HG02678 (cell line): ENCODE results near the gene SMIM10L2A.
A peak's percentile ranks its signal among the peaks of the same experiment; 100 is the strongest.
"Not testable (repeated sequence)": the region's sequence is repeated elsewhere in the genome, so short reads cannot be mapped to it uniquely, and the experiment has no call there.

ENCODE experiments used
- ATAC-seq: cut with Tn5 transposase; IDR thresholded peaks from one replicate; pipeline ENCODE4 v1.9.1; 2021; ENCODE audit warnings: mild to moderate bottlenecking, moderate library complexity; ENCODE audit not compliant: unreplicated experiment

SMIM10L2A gene

DNA sequence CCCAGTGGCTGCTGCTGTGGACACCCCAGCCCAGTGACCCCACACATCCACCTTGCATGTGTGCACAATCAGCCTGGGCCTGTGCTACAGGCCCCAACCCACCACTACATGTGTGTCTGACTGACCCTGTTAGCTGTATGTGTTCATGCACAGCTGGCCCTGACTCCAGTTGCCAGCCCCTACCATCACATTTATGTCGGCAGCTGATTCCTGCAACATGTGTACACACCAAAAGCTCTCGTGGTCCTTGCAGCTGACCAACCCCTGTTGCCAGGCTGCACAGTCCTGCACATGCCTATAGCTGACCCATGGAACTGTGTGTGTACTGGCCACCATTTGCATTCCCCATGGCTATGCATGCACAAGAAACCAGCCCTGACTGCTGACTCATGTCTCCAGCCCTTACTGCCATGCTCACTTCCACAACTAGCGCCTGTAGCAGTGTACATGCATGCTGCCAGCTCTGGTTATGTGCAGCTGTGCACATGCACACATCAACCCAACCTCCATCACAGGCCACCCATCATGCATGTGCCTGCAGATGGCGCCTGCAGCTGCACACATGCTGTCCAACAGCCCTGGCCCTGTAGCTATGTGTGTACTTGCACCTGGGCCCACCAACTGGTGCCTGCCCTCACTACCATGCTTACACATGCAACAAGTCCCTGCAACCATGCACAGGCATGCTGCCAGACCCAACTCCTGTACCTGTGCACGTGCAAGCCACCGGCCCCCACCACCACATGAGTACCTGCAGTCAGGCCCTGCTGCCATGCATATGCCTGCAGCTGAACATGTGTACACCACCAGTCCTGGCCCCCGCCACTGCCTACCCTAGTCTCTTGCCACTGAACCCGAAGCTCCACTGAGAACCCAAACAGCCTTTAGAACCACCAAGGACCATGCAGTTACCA lies 28.1 kb downstream of the SMIM10L2A start:
- no peak for ATAC-seq

DNA sequence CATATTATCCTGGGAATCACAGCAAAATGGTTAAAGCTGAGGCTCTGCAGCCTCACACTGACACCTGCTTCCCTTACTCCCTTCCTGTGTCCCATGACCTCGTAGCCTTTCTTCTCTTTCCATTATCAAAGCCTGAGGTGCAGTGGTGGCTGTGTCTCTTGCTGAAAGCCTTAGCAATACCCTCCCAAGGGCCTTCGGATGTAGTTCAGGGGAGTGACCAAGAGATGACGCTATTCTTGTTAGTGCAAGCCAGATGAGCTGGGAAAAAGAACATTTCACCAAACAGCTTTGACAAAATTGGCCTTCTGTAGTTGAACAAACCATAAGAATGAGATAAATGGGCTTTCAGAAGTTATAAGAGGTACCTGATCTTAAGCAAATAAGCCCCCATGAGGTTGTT lies 31.6 kb downstream of the SMIM10L2A start:
- ATAC-seq = no peak

DNA sequence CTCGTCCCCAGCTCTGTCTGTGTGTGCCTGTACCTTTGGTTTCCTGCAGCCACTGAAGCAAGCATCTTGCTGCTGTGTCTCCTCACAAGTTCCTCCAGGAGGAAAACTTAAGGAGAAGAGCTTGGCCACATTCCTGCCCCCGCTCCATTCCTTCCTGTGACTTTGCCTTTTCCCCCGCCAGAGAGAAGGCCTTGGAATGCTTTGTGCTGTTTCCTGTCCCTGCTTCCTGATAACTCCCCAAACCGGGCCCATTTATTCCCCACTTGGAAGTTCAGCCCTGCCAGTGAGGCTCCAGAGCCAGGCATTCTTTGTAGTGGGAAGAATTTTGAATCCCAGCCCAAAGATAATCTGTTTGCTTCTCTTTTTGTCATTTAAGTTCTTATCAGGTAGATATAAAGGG lies 33.1 kb downstream of the SMIM10L2A start:
- no peak for ATAC-seq

DNA sequence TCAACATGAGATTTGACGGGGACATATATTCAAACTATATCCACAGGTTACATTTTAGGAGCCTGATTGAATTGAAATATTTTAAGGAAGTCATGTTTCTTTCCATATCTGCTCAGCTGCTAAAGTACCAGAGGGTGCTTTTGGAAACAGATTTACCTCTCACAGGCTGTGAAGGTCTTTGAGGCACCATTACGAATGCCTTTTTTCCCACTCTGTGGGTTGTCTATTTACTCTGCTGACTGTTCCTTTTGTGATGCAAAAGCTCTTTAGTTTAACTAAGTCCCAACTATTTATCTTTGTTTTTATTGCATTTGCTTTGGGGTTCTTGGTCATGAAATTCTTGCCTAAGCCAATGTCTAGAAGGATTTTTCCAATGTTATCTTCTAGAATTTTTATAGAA lies 40.0 kb downstream of the SMIM10L2A start:
- ATAC-seq = not testable (repeated sequence)

DNA sequence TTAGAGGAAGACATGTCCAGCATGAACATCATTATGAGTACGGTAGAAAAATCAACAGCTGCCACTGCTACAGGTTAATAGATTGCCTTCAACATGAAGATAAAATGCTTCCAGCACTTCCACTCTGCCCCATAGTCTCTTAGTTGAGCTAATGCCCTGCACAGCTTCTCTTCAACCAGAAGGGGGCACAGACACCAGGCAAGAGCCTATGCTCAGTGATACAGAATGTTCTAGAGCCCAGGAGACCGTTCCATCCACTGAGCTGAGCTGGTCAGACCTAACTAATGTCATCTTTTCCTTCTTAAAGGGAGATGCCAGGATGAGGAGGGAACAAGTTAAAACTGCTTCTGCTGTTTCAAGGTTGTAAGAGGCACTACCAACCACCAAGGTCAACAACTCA lies 42.2 kb downstream of the SMIM10L2A start:
- no peak for ATAC-seq

DNA sequence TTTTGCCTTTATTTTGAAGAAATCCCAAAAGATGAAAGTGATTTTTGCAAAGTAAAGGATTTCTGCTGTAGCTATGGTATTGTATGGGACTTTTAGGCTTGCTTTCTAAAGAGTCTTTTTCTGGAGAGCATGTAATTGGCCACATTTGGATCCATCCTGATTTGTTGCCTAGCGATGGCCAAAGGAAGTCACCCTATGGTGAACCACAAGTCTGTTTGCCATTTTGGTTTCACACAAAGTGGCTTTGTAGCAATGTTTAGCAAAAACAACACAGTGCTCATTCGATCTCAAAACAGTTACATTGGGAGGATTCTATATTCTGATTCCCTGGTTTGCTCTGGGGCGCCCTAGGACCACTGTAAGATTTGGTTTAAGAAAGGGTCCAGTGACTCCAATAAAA lies 54.6 kb downstream of the SMIM10L2A start:
- ATAC-seq = no peak

DNA sequence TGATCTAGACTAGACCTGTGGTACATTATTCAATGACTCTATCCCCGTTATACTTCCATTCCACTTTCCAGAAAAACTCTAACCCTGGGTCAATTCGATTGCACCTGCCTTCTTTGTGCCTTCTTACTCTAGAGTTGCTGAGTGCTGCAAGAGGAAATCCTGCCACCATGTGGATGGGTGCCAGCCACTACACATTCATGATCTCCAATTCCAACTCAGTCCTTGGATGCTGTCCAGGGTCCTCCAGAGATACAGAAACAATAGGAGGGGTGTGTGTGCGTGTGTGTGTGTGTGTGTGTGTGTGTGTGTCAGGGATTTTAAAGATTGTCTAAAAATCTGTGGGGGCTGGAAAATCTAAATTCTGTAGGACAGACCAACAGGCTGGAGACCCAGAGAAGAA lies 55.8 kb downstream of the SMIM10L2A start:
- ATAC-seq = peak; percentile 48
